Calu3 (cell line): ENCODE results near the gene FAM78B. TPM values are rescaled to one million over a fixed set of nuclear protein-coding genes. Genes with fewer than 3 reads are reported as not detected.

ENCODE experiments used
- BruUV-seq: library from RNA; stranded (reverse); fragments of 400-500 nt; replicated peaks from 2 replicates; lab custom pipeline; 2021; lab: Mats Ljungman, UMichigan
- CTCF ChIA-PET: fragments of 300-600 bp; sonication (Branson Sonifier 250); formaldehyde crosslinking; loops from one replicate; lab custom pipeline; 2022; ENCODE audit warnings: antibody characterized with exemption; lab: Charles Lee
- DNase-seq: peaks from one replicate; pipeline ENCODE4 v3.0.0; 2022
- H3K27ac Mint-ChIP-seq: one replicate; pipeline ENCODE4 v1.8.0; 2022; ENCODE audit warnings: mixed read lengths; ENCODE audit not compliant: unreplicated experiment
- H3K27me3 Mint-ChIP-seq: one replicate; pipeline ENCODE4 v1.8.0; 2022; ENCODE audit warnings: mixed read lengths; ENCODE audit not compliant: unreplicated experiment
- H3K36me3 Mint-ChIP-seq: one replicate; pipeline ENCODE4 v1.8.0; 2022; ENCODE audit warnings: mild to moderate bottlenecking, moderate library complexity, mixed read lengths; ENCODE audit not compliant: insufficient read depth, unreplicated experiment
- H3K4me1 Mint-ChIP-seq: one replicate; pipeline ENCODE4 v1.8.0; 2022; ENCODE audit warnings: mild to moderate bottlenecking, low read depth, mixed read lengths; ENCODE audit not compliant: unreplicated experiment
- H3K4me3 Mint-ChIP-seq: one replicate; pipeline ENCODE4 v1.8.0; 2022; ENCODE audit warnings: mild to moderate bottlenecking, low read depth, moderate library complexity, mixed read lengths; ENCODE audit not compliant: unreplicated experiment
- H3K9me3 Mint-ChIP-seq: one replicate; pipeline ENCODE4 v1.8.0; 2022; ENCODE audit warnings: low read depth, mixed read lengths; ENCODE audit not compliant: unreplicated experiment
- intact Hi-C: fragments of 100-400 bp; cut with micrococcal nuclease; formaldehyde crosslinking; loops from one replicate; pipeline ENCODE4 v1.10.0; 2022; ENCODE audit not compliant: unreplicated experiment
- total RNA-seq: library from RNA; stranded (reverse); gene quantifications from 2 replicates; pipeline ENCODE4 v1.2.3, GENCODE V29; 2022
- TF ChIP-seq, protein P1 (sequence below): fragments of 200-600 bp; IDR thresholded peaks from one replicate; pipeline ENCODE4 v1.8.0; 2022; ENCODE audit warnings: antibody characterized with exemption; ENCODE audit not compliant: unreplicated experiment

The FAM78B gene
- total RNA-seq, 1 experiment from 2014 or later, result 4.9 TPM

DNA sequence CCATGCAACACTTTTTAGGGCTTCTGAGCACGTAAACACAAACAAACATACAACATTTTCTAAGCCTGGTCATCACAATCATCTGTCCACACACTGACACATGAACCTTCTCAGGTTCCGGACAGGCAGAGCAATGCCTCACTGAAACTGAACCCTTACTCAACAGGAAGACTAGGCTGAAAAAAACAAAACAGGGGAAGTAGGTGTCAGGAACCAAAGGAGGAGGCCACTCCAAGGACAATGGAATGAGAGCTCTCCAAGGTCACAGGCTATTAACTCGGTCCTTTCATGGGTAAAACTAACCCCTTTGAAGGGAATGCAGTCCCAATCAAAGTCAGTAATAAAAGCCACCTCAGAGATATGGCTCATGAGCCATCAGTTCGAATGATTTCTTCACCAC lies 76.6 kb downstream of the FAM78B start:
- Mint-ChIP-seq H3K4me1 (no peaks in the 10 kb centered on the region), H3K27ac (no peak overlapping the region), H3K27me3 (peaks cover 16% of the 10 kb centered on the region), H3K36me3 (no peaks in the 10 kb centered on the region), H3K9me3 (no peaks in the 10 kb centered on the region), H3K4me3 (no peak overlapping the region)
- CTCF ChIA-PET, result interaction anchor here (0.6 kb wide), 1 partner anchor 839 kb away, joined by 3 read pairs; no protein-coding TSS in a partner anchor
- BruUV-seq, result no TSS peak
- intact Hi-C loops, result no loop called here
- TF ChIP-seq, protein P1, sequence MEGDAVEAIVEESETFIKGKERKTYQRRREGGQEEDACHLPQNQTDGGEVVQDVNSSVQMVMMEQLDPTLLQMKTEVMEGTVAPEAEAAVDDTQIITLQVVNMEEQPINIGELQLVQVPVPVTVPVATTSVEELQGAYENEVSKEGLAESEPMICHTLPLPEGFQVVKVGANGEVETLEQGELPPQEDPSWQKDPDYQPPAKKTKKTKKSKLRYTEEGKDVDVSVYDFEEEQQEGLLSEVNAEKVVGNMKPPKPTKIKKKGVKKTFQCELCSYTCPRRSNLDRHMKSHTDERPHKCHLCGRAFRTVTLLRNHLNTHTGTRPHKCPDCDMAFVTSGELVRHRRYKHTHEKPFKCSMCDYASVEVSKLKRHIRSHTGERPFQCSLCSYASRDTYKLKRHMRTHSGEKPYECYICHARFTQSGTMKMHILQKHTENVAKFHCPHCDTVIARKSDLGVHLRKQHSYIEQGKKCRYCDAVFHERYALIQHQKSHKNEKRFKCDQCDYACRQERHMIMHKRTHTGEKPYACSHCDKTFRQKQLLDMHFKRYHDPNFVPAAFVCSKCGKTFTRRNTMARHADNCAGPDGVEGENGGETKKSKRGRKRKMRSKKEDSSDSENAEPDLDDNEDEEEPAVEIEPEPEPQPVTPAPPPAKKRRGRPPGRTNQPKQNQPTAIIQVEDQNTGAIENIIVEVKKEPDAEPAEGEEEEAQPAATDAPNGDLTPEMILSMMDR, result no peak
- DNase-seq, result no peak

GRCh38 chr1:166089804-166090203 lies 77.0 kb downstream of the FAM78B start:
- BruUV-seq, result no TSS peak
- TF ChIP-seq, protein P1, result no peak
- intact Hi-C loops, result no loop called here
- no peaks in the 10 kb centered on the region for H3K36me3 Mint-ChIP-seq
- no peak overlapping the region for H3K27ac Mint-ChIP-seq
- no peak overlapping the region for H3K4me3 Mint-ChIP-seq
- peaks cover 16% of the 10 kb centered on the region for H3K27me3 Mint-ChIP-seq
- H3K4me1 Mint-ChIP-seq, result no peaks in the 10 kb centered on the region
- DNase-seq, result no peak
- H3K9me3 Mint-ChIP-seq, result no peaks in the 10 kb centered on the region
- CTCF ChIA-PET, result interaction anchor here (0.6 kb wide), 2 partner anchors 28 to 839 kb away, joined by 3 read pairs; no protein-coding TSS in a partner anchor

GRCh38 chr1:166088572-166088955 lies 78.2 kb downstream of the FAM78B start:
- BruUV-seq, result no TSS peak
- H3K36me3 Mint-ChIP-seq, result no peaks in the 10 kb centered on the region

DNA sequence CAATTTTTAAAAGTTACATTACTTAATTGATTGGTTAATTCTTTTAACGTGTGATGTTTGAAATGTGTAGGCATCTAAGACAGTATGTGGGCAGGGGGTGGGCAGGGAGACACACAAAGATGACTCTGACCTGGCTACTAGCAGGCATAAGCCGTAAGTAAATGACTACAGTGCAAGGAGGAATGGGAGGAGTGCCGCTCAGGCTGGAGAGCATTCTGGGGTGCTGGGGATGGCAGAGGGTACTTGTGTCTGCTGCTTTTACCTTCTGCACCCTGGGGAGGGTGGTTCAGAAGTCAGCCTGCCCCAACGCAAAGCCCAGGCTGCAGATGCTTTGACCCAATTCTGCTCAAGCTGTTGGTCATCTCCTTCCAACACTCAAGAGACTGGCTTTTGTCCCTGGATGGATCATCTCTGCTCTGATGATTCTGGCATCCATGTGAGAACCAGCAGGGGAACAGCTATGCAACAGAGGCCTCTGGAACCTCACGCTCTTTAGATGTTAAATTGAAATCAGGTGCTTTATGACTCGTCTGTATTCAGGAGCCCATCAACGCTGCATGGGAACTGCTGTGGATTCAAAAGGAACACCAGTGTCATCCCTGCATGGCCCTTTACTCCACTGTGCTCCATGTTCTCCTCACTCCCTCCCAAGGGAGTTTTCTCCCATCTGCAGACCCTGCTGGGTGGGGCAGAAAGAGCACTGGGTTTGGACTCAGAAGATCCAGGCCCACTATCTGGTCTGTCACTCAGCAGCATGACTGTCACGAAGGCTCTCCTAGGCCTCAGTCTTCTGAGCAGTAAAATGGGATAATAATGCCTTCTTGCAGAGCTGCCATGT lies 78.8 kb downstream of the FAM78B start:
- CTCF ChIA-PET, result interaction anchor here (1.1 kb wide), 1 partner anchor 23 kb away, joined by 3 read pairs; no protein-coding TSS in a partner anchor
- no peak overlapping the region for H3K27ac Mint-ChIP-seq
- H3K4me1 Mint-ChIP-seq, result no peaks in the 10 kb centered on the region
- no peaks in the 10 kb centered on the region for H3K36me3 Mint-ChIP-seq
- intact Hi-C loops, result no loop called here
- TF ChIP-seq, protein P1, result no peak
- H3K4me3 Mint-ChIP-seq, result no peak overlapping the region
- DNase-seq, result no peak
- no TSS peak for BruUV-seq
- H3K9me3 Mint-ChIP-seq, result no peaks in the 10 kb centered on the region
- H3K27me3 Mint-ChIP-seq, result peaks cover 16% of the 10 kb centered on the region

More at GRCh38 chr1:166088572-166088955, 78.2 kb downstream of the FAM78B start:
- no peak overlapping the region for H3K4me3 Mint-ChIP-seq
- no peak overlapping the region for H3K27ac Mint-ChIP-seq
- no peaks in the 10 kb centered on the region for H3K9me3 Mint-ChIP-seq
- no peak for DNase-seq
- TF ChIP-seq, protein P1, result no peak
- no peaks in the 10 kb centered on the region for H3K4me1 Mint-ChIP-seq
- H3K27me3 Mint-ChIP-seq, result peaks cover 16% of the 10 kb centered on the region
- intact Hi-C loops, result no loop called here
- CTCF ChIA-PET, result interaction anchor here (1.1 kb wide), 1 partner anchor 22 kb away, joined by 3 read pairs; no protein-coding TSS in a partner anchor
